HCEC 1CT (cell line): ENCODE results near the gene ANKRD24.
"Not testable (repeated sequence)": the region's sequence is repeated elsewhere in the genome, so short reads cannot be mapped to it uniquely, and the experiment has no call there.

Source experiments
- DNase-seq: peaks from one replicate; pipeline ENCODE4 v3.0.0-alpha.2; 2017

ANKRD24 gene

DNA sequence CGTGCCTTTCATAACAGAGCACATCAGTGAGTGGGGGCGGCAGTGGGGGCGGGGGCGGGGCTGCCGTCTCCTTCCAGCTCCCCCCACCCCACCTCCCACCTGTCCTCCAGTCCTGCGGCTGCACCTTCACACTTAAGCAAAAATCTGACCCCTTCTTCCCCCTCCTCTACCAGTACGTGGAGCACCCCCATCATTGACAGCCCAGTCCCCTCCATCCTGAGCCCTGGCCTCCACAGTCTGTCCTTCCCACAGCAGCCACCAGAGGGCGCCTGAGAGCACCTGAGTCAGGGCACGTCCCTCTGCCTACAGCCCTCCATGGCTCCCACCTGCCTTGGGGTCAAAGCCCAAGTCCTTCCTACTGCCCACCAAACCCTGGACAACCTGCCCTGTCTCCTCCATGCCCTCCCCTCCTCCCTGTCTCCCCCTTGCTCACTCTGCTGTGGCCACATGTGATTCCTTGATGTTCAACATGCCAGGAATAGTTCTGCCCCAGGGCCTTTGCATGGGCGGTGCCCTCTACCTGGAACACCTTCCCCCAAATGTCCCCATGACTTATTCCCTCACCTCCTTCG lies 50.9 kb downstream of the ANKRD24 start:
- DNase-seq, result no peak

DNA sequence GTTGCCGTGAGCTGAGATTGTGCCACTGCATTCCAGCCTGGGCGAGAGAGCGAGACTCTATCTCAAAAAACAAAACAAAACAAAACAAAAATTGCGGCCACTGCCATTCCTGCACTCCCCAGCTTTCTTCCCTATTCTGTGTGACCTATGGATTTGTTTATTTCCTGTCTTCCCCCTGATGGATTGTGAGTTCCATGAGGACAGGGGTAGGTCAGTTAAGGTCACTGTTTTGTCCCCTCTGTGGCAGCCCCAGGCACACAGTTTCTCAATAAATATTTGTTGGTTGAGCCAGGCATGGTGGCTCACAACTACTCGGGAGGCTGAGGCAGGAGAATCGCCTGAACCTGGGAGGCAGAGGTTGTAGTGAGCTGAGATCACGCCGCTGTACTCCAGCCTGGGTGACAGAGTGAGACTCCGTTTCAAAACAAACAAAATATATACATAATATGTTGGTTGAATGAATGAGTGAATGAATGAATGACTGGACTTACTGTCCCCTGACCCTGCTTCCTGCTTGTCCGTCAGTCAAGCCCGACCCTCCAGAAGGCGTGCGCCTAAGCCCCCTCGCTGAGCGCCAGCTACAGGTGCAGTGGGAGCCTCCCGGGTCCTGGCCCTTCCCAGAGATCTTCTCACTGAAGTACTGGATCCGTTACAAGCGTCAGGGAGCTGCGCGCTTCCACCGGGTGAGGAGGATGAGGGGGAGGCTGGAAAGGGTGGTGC lies 51.8 kb downstream of the ANKRD24 start:
- no peak for DNase-seq

DNA sequence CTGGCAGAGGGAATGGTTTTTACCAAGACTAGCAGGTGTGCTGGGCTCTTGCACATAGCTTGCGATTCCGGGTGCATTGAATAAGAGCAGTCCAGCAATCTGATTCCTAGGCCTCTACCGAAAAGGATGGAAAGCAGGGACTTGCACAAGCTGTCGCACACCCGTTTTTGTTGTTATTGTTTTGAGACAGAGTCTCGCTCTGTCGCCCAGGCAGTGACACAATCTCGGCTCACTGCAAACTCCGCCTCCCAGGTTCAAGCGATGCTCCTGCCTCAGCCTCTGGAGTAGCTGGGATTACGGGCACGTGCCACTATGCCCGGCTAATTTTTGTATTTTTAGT lies 52.3 kb downstream of the ANKRD24 start:
- no peak for DNase-seq

DNA sequence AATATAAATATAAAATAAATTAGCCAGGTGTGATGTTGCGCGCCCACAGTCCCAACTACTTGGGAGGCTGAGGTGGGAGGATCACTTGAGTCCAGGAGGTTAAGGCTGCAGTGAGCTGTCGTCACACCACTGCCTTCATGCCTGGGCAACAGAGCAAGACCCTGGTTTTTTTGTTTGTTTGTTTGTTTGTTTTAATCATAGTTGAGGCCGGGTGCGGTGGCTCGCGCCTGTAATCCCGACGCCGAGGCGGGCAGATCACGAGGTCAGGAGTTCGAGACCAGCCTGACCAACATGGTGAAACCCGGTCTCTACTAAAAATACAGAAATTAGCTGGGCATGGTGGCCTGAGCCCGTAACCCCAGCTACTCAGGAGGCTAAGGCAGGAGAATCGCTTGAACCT lies 55.0 kb downstream of the ANKRD24 start:
- DNase-seq, result not testable (repeated sequence)

DNA sequence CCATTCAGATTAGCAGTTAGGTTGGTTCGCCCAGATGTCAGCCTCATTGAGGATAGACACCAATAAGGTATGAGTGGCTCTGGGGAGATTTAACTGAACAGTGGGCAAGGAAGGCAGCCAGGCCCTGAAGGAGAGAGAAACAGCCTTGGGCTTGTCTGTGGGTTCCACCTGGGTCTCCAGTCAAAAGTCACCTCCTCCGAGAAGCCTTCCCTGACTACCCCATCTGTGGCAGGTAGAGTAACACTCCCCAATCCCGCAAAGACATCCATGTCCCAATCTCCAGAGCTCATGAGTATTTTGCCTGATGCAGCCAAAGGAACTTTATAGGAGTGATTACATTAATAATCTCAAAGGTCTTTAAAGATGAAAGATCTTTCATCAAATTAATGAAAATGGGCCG lies 56.3 kb downstream of the ANKRD24 start:
- DNase-seq, result no peak

DNA sequence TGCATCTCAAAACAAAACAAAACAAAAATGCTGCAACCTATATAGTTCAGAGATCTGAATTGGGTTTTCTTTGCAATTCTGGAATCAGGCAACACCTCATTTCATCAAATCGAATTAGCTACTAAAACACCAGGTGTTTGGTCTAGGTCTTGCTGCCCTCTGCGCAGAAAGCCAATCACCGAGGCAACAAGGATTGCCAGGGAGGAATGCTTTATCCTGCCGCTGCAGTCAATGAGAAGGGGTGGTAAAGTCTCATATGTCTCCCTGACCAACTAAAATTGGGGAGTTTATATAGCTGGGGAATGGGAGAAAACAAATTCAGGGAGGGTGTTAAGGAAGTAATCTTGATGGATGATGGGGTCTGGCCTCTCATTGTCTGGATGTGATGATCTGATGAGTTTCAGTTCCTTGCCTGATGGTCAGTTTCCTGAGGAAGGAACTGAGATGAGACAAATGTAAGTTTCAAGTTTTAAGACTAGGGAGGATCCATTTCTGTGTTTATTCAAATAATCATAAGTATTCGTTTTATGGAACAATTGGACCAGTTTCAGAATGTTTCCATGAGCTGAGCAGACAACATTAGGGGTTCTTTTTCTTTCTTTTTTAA lies 59.4 kb downstream of the ANKRD24 start:
- no peak for DNase-seq

DNA sequence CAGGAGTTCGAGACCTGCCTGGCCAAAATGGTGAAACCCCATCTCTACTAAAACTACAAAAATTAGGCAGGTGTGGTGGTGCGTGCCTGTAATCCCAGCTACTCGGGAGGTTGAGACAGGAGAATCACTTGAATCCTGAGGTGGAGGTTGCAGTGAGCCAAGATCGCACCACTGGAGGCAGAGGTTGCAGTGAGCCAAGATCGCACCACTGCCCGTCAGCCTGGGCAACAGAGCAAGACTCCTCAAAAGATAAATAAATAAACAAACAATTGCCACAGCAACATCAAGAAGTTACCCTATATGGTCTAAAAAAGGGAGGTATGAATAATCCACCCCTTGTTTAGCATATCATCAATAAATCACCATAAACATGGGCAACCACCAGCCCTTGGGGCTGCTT lies 63.4 kb downstream of the ANKRD24 start:
- not testable (repeated sequence) for DNase-seq

DNA sequence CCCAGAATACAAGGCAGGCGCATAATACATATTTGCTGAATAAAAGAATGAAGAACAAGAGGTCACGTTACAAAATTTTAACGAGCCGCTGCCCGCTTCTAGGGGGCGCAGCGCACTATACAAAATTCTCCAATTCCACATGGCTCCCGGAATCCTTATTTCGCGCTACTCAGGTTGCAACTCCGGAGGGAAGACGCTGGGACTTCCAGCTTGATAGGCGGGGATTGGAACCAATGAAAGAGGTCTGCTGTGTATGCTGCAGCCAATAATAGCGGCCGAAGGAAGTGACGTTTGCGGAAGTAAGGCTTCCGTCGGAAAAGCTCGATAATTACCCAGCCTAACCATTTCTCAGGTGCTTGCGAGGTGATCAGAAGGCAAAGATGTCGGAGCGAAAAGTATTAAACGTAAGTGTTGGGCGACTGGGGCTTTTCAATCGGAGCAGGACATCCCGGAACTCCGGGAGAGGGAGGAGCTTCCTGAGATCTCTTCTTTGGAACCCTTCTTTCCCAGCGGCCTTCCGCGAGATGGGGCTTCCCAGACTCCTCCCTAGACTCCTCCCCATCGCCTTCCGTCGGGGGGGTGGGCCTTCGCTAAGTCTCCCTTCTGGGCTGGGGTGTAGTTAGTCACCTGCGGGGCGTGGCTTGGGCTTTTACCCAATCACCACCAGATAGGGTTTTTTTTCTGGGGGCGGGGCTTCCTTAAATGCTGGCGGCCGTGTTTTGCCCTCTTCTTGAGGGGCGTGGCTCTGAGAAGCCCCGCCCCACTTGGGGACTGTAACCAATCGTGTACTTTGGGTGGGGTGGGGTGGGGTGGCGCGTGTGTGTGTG lies 64.5 kb downstream of the ANKRD24 start, which contains the start of gene YJU2:
Gene YJU2, plus strand, starts transcription at position 314 of the 827 bp plus-strand sequence. Its CDS starts 67 bp downstream, at position 381.
- peak; percentile 99 for DNase-seq

DNA sequence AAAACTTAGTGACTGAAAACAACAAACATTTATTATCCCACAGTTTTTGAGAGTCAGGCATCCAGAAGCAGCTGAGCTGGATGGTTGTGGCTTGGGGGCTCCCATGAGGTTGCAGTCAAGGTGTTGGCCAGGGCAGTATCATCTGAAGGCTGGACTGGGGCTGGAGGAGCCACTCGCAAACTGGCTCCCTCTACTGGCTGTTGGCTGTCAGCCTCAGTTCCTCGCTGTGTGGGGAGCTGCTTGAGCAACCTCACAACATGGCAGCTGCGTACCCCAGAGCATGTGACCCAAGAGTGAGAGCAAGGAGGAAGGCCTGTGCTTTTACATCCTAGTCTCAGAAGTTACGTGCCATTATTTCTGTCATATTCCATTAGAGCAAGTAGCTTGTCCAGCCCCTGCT lies 74.1 kb downstream of the ANKRD24 start:
- DNase-seq, result no peak

DNA sequence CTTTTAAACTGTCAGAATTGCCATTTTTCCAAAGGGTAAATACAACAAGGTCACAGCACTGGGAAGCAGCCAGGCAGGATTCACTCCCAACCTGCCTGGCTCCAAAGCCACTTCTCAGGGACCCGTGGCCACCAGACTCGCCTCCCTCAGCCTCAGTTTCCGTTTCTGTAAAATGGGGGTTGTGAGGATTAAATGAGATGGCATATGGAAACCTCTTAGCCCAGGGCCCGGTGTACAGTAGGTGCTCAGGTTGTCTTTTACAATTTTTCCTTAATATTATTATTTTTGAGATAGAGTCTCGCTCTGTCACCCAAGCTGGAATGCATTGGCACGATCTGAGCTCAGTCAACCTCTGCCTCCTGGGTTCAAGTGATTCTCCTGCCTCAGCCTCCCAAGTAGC lies 74.5 kb downstream of the ANKRD24 start:
- DNase-seq, result no peak

DNA sequence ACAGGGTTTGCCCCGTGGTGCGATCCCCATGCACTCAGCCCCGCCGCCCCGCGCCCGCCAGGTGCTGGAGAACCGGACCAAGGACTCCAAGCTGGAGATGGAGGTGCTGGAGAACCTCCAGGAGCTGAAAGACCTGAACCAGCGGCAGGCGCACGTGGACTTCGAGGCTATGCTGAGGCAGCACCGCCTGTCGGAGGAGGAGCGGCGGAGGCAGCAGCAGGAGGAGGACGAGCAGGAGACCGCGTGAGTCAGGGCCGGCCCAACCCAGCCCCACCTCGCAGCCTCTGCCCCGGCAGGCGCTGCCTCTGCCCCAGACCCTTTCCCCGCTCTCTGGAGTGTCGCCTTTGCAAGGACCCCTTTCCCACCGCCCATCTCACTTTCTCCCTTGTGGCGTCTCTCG lies 75.7 kb downstream of the ANKRD24 start:
- no peak for DNase-seq

DNA sequence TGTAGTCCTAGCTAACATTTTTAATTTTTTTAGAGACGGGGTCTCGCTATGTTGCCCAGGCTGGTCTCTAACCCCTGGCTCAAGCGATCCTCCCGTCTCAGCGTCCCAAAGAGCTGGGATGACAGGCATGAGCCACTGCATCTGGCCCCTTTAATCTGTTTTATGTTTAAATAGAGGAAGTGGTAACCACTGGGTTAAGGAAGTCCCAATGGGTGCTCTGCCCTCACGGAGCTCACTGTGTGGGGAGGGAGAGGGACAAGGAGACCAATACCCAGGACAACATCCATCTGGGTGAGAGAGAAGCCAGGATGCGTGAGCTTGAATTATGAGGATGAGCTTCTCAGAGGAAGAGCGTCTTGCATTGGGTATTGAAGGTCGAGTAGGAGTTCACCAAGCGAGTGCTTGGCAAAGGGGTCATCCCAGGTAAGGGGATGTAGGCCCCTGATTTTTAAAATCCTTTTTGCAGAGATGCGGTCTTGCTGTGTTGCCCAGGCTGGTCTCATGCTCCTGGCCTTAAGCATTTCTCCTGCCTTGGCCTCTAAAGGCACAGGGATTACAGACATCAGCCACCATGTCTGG lies 78.2 kb downstream of the ANKRD24 start:
- DNase-seq, result no peak

DNA sequence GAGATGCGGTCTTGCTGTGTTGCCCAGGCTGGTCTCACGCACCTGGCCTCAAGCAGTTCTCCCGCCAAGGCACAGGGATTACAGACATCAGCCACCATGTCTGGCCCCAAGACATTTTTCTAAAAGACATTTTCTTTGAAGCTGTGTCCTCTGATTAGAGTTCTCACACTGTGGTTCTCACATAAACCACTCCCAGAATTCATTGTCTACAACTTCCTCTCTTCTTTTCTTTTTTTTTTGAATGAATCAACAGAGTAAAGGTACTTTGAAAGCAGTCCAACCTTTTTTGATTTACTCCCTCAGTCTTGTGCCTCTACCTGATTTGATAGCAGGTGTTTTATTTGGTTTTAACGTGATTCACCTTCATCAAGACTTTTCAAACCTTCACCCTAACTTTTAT lies 82.3 kb downstream of the ANKRD24 start:
- no peak for DNase-seq

DNA sequence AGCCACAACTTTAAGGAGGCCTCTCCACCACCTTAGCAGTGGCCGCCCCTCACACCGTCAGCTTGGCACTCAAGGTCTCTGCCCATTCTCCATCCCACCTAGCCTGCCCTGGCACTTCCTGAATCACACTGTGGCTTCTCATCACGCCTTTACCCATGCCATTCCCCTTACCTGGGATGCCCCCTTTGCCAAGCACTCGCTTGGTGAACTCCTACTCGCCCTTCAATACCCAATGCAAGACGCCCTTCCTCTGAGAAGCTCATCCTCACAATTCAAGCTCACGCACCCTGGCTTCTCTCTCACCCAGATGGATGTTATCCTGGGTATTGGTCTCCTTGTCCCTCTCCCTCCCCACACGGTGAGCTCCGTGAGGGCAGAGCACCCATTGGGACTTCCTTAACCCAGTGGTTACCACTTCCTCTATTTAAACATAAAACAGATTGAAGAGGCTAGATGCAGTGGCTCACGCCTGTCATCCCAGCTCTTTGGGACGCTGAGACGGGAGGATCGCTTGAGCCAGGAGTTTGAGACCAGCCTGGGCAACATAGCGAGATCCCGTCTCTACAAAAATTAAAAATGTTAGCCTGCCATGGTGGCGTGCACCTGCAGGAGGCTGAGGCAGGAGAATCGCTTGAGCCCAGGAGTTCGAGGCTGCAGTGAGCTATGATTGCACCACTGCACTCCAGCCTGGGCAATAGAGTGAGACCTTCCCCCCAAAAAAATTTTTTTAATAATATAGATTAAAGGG lies 83.9 kb downstream of the ANKRD24 start:
- DNase-seq, result no peak

DNA sequence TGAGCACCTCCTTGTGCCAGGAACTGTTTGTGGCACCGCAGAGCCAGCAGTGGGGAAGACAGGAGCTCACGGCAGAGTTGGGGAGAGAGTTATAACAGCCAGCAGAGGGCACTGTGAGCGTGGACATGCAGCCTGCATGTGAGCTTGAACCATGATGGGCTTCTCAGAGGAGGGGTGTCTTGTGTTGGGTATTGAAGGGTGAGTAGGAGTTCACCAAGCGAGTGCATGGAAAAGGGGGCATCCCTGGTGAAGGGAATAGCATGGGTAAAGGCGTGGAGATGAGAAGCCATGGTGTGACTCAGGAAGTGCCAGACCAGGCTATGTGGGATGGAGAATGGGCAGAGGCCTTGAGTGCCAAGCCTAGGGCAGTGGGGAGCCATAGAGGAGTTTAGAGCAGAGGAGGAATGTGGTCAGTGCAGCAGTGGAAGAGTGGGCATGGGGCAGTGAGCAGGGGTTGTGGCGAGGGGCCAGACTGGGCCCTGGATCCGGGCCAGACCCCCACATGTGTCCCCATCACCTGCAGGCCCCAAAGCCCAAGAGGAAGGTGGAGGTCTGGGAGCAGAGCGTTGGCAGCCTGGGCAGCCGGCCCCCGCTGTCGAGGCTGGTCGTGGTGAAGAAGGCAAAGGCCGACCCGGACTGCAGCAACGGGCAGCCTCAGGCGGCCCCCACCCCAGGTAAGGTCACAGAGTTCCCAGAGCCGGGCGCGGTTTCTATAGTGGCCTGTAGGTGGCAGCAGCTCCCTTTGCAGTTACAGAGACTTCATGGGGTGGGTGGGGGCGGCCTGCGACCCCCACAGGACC lies 84.8 kb downstream of the ANKRD24 start:
- DNase-seq, result peak; percentile 65

DNA sequence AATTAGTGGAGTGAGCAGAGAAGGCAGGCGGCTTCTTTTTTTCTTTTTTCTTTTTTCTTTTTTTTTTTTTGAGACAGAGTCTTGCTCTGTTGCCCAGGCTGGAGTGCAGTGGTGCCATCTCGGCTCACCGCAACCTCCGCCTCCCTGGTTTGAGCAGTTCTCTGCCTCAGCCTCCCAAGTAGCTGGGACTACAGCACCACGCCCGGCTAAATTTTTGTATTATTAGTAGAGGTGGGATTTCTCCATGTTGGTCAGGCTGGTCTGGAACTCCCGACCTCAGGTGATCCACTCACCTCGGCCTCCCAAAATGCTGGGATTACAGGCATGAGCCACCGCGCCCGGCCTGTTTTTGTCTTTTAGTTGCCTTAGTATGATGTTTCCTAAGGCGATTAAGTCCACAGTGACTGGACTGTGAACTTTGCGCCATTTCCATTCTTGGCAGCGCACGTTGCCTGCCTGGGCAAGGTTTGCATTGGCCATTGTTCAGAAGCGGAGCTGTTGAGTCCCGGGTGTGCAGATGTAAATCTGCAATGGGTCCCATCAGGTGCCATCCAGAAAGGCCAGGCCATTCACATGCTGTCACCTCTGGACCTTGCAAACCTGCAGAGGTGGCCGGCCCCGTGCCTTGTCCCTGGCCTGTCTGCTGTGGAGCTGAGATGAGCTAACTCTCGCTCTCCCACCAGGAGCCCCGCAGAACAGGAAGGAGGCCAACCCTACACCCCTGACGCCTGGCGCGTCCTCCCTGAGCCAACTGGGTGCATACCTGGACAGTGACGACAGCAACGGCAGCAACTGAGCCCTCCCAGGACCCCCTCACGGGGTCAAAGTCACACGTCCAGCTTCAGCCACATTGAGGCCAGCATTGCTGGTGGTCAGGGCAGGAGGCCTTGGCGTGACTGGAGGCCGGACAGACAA lies 85.7 kb downstream of the ANKRD24 start:
- no peak for DNase-seq

DNA sequence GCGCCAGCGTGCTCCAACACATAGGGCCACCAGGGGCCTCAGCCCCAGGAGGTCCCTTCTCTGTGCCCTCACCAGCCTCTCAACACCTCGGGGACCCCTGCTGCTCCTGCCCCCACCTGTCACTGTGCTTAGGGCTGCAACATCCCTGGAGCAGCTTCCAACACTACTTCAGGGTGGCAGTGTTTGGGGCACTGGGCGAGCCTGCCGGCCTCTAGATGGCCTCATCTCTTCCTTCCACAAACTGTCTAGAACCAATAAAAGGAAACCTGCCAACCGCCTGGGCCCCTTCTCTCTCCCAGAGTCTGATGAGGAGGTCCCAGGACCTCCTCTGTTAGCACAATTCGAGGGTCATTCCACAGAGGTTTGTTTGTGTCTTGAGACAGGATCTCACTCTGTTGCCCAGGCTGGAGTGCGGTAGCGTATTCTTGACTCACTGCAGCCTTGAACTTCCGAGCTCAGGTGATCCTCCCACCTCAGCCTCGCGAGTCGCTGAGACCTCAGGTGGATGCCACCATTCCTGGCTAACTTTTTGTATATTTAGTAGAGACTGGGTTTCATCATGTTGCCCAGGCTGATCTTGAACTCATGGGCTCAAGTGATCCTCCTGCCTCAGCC lies 86.4 kb downstream of the ANKRD24 start:
- no peak for DNase-seq

DNA sequence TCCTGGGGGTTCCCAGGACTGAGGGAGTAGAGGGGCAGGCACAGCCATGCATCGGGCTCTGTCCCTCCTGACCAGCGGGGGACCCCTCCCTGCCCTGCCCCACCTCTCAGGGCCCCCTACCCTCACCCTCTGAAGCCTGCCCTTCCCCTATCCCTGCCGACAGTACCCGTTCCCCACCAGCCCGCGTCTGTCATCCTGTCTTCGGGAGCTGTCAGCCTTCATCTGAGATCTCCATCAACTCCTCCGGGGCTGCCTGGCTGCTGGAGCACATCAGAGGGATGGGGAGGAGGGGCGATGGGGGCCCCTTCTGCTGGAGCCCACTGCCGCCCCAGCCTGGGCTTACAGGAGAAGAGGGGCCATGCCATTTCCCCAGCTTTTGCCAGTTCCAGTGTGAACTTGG lies 90.4 kb downstream of the ANKRD24 start:
- no peak for DNase-seq

DNA sequence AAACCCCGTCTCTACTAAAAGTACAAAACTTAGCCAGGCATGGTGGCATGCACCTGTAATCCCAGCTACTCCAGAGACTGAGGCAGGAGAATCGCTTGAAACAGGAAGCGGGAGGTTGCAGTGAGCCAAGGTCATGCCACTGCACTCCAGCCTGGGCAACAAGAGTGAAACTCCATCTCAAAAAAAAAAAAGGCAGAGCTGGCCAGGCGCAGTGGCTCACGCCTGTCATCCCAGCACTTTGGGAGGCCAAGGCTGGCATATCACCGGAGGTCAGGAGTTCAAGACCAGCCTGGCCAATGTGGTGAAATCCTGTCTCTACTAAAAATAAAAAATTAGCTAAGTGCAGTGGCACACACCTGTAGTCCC lies 91.8 kb downstream of the ANKRD24 start:
- DNase-seq, result not testable (repeated sequence)
